Effector memory CD8-positive, alpha-beta T cell (primary cell): ENCODE data around the gene CEACAM21.
A peak's percentile ranks its signal among the peaks of the same experiment; 100 is the strongest.

ENCODE experiments used
- ATAC-seq: fragments of 150-1000 bp; cut with Tn5 transposase; replicated peaks from 2 replicates; pipeline ENCODE4 v1.10.0; 2021; ENCODE audit warnings: mild to moderate bottlenecking, moderate library complexity
- DNase-seq, 3 experiments: peaks; one replicate each; pipeline ENCODE4 v3.0.0; 2021
- H3K27ac Mint-ChIP-seq, 2 donors: one replicate each; pipeline ENCODE4 v1.8.0; 2022; ENCODE audit warnings: mild to moderate bottlenecking in 2 of 2, mixed read lengths in 2 of 2, moderate library complexity in 2 of 2
- H3K27me3 Mint-ChIP-seq, 2 donors: one replicate each; pipeline ENCODE4 v1.8.0; 2022; ENCODE audit warnings: mixed read lengths in 2 of 2
- H3K36me3 Mint-ChIP-seq: one replicate; pipeline ENCODE4 v1.8.0; 2022; ENCODE audit warnings: mild to moderate bottlenecking, moderate library complexity, mixed read lengths; ENCODE audit not compliant: insufficient read depth
- H3K4me1 Mint-ChIP-seq, 2 donors: one replicate each; pipeline ENCODE4 v1.8.0; 2022; ENCODE audit warnings: low read depth in 2 of 2, mixed read lengths in 2 of 2
- H3K4me3 Mint-ChIP-seq, 2 donors: one replicate each; pipeline ENCODE4 v1.8.0; 2022; ENCODE audit warnings: mild to moderate bottlenecking in 2 of 2, mixed read lengths in 2 of 2, moderate library complexity in 2 of 2
- H3K9me3 Mint-ChIP-seq, 2 donors: one replicate each; pipeline ENCODE4 v1.8.0; 2022; ENCODE audit warnings: mixed read lengths in 2 of 2
- total RNA-seq, 9 experiments: gene quantifications; one replicate each; lab custom pipeline; 2026; lab: John Stamatoyannopoulos, UW

Gene CEACAM21
- 9.5 to 25.9 (median 17.1) reads per million in 9 experiments for total RNA-seq

GRCh38 chr19:41575998-41576397, at the start of gene CEACAM21:
Gene CEACAM21, plus strand, starts transcription at chr19:41576166. Its CDS starts 109 bp downstream, at chr19:41576275.
- H3K27ac Mint-ChIP-seq = peak within 1 kb of the TSS; percentile 81 to 94
- H3K4me1 Mint-ChIP-seq = peaks cover 15 to 17% of the 10 kb centered on the region in 2 donors
- ATAC-seq = peak; percentile 95
- DNase-seq = peak in 1 of 3 experiments; percentile 14
- H3K4me3 Mint-ChIP-seq = peak within 1 kb of the TSS; percentile 47 to 61
- H3K36me3 Mint-ChIP-seq = peaks cover 18% of the 10 kb centered on the region
- H3K27me3 Mint-ChIP-seq = no peaks in the 10 kb centered on the region
- no peaks in the 10 kb centered on the region for H3K9me3 Mint-ChIP-seq

GRCh38 chr19:41527089-41527488, 48.9 kb upstream of the CEACAM21 start:
- ATAC-seq (no peak), DNase-seq (no peak)
- Mint-ChIP-seq H3K36me3 (peaks cover 11% of the 10 kb centered on the region), H3K27ac (no peak overlapping the region), H3K4me3 (no peak overlapping the region), H3K4me1 (peaks cover 40 to 41% of the 10 kb centered on the region in 2 donors), H3K9me3 (no peaks in the 10 kb centered on the region), H3K27me3 (peaks cover 25 to 38% of the 10 kb centered on the region in 2 donors)

DNA sequence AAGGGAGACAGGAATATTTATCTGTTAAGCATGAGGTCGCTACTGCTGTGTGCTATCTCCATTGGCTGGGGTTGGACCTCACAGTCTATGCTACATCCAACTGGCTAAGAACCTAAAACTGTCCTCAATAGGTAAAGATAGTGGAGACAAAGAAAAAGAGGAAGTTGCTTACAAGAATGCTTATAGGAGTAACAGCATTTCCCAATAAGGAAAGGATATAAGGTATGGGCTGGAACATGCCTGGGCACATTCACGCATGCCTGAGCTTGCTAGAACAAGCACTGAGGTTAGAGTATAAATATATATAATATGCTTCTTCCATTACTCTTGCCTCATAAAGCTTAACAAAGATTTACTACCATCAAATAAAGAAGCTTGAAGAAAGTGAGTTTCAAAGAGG, 47.9 kb upstream of the CEACAM21 start:
- Mint-ChIP-seq H3K36me3 (peaks cover 11% of the 10 kb centered on the region), H3K4me3 (peak overlapping the region in 1 of 2 donors; percentile 2), H3K9me3 (no peaks in the 10 kb centered on the region), H3K4me1 (peaks cover 32 to 34% of the 10 kb centered on the region in 2 donors), H3K27me3 (peaks cover 25 to 38% of the 10 kb centered on the region in 2 donors), H3K27ac (no peak overlapping the region)
- ATAC-seq (no peak), DNase-seq (no peak)

DNA sequence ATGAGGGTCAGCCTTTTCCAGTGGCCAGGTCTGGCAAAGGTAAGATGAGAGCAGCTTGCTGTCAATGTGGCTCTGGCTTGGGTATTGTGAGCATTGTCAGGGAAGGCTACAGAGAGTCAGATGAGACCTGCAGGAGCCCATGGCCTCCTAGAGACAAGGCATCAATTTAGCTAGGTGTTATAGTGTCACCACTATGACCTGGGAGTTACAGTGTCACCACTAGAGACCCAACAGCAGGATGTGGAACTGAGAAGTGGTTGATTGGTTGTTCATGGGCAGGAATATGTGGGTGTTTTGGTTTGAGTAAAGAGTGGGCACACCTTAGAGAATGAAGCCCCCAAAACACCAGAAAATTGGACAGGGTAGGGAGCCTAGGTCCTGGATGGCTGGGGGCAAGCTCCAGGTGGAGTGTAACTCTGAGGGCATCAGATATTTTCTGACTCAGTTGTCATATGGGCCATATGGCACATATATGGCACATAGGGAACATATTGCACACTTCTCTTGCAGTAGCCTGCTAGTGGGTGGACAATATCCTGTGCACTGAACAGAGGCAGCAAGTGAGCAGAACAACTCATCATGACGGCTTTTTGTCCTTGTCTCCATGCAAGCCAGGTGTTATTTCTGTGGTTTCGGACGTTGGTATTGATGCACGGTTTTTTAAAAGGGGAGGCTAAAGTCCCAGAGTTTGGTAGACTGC, 46.3 kb upstream of the CEACAM21 start:
- H3K4me1 Mint-ChIP-seq = peaks cover 36 to 41% of the 10 kb centered on the region in 2 donors
- no peak for DNase-seq
- H3K36me3 Mint-ChIP-seq = peaks cover 11% of the 10 kb centered on the region
- peaks cover 25 to 32% of the 10 kb centered on the region in 2 donors for H3K27me3 Mint-ChIP-seq
- peak; percentile 46 for ATAC-seq
- no peaks in the 10 kb centered on the region for H3K9me3 Mint-ChIP-seq
- H3K27ac Mint-ChIP-seq = peak overlapping the region in 1 of 2 donors; percentile 63
- H3K4me3 Mint-ChIP-seq = peak overlapping the region; percentile 66 to 76

GRCh38 chr19:41530184-41530534, 45.8 kb upstream of the CEACAM21 start:
- H3K27ac Mint-ChIP-seq = peak overlapping the region in 1 of 2 donors; percentile 63
- ATAC-seq (peak; percentile 18), DNase-seq (no peak)
- H3K27me3 Mint-ChIP-seq = peaks cover 21 to 27% of the 10 kb centered on the region in 2 donors
- H3K4me1 Mint-ChIP-seq = peaks cover 41 to 43% of the 10 kb centered on the region in 2 donors
- peaks cover 11% of the 10 kb centered on the region for H3K36me3 Mint-ChIP-seq
- peak overlapping the region; percentile 66 to 76 for H3K4me3 Mint-ChIP-seq
- no peaks in the 10 kb centered on the region for H3K9me3 Mint-ChIP-seq

GRCh38 chr19:41530761-41531301, 45.1 kb upstream of the CEACAM21 start:
- H3K27ac Mint-ChIP-seq = peak overlapping the region; percentile 75 to 78
- H3K4me1 Mint-ChIP-seq = peaks cover 43 to 47% of the 10 kb centered on the region in 2 donors
- H3K36me3 Mint-ChIP-seq = peaks cover 11% of the 10 kb centered on the region
- H3K4me3 Mint-ChIP-seq = peak overlapping the region; percentile 66 to 76
- H3K27me3 Mint-ChIP-seq = peaks cover 16 to 20% of the 10 kb centered on the region in 2 donors
- no peak for DNase-seq
- no peaks in the 10 kb centered on the region for H3K9me3 Mint-ChIP-seq
- peak; percentile 31 for ATAC-seq

- Mint-ChIP-seq H3K27ac (peak overlapping the region; percentile 75 to 78), H3K36me3 (peaks cover 11% of the 10 kb centered on the region), H3K4me1 (peaks cover 43 to 49% of the 10 kb centered on the region in 2 donors), H3K27me3 (peaks cover 12 to 20% of the 10 kb centered on the region in 2 donors), H3K9me3 (no peaks in the 10 kb centered on the region), H3K4me3 (peak overlapping the region; percentile 66 to 76)
- DNase-seq (peak; percentile 65 to 71 (median 67)), ATAC-seq (peak; percentile 83)
Measured at GRCh38 chr19:41531438-41532311, 44.3 kb upstream of the CEACAM21 start.

DNA sequence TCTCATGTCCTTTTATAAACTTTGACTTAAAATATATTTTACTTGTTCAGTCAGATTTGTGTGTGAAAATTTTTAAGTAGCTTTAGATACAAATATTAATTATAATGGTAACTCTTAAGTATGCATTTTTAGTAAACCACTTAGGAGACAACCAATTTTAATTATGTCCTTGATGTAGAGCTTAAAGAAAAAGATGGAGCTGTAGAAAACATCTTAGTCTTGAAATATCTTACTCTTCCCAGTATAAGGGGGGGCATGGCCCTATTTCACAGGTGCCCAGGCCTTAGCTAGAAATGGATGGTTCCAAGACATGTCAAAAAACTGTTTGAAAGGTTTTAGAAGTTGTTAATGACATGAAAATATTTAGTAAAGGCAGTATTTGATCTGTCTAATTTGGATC, 43.4 kb upstream of the CEACAM21 start:
- ATAC-seq = no peak
- Mint-ChIP-seq H3K27ac (no peak overlapping the region), H3K4me3 (peak overlapping the region; percentile 66 to 76), H3K36me3 (peaks cover 11% of the 10 kb centered on the region), H3K4me1 (peaks cover 43 to 49% of the 10 kb centered on the region in 2 donors), H3K9me3 (no peaks in the 10 kb centered on the region), H3K27me3 (peaks cover 4 to 11% of the 10 kb centered on the region in 2 donors)
- no peak for DNase-seq

DNA sequence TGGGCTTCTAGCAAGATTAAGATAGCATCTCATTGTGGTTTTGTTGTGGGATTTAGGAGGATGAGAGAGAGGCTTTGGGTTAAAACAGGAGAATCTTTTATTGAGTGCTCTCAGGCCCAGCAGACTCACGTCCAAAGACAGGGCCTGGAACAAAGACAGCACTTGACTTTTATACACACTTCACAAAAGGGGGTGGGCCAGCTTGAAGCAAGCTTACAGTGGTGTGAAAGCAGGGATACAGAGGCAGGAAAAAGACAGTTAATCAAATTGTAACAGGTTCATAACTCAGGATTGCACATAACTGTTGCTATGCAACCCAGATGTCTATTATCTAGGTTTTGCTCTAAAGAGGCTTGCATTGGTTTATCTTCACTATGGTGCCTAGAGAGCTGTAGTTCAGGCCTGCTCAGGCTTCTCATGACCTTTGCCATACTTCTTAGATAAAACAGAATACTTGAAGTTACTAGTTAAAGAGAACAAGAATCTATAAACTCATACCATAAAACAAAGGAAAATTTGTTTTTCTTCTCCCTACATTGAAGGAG, 42.2 kb upstream of the CEACAM21 start:
- ATAC-seq = no peak
- peaks cover 14% of the 10 kb centered on the region for H3K36me3 Mint-ChIP-seq
- no peaks in the 10 kb centered on the region for H3K9me3 Mint-ChIP-seq
- H3K27ac Mint-ChIP-seq = no peak overlapping the region
- H3K27me3 Mint-ChIP-seq = peaks cover 4 to 11% of the 10 kb centered on the region in 2 donors
- H3K4me1 Mint-ChIP-seq = peaks cover 43 to 49% of the 10 kb centered on the region in 2 donors
- no peak for DNase-seq
- no peak overlapping the region for H3K4me3 Mint-ChIP-seq

DNA sequence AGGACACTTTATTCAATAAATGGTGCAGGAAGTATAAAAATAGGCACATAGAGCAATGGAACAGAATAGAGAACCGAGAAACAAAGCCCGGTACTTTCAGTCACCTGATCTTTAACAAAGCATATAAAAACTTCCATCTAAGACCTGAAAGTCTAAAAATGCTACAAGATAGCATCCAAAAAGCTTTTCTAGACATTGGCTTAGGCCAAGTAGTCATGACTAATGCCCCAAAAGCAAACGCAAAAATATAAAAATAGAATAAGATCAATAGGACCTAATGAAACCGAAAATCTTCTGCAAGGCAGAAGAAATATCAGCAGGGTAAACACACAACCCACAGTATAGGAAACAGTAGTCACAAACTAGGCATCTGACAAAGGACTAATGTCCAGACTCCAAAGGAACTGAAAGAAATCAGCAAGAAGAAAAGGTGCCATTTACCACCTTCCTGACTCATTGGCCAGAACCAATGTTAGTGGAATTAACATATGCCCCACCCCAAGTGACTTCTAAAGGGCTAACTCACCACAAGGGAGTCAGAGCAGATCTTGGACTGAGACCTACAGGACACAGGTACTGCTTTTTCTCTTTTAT, 40.8 kb upstream of the CEACAM21 start:
- Mint-ChIP-seq H3K4me1 (peaks cover 30 to 36% of the 10 kb centered on the region in 2 donors), H3K4me3 (peak overlapping the region; percentile 17 to 57), H3K36me3 (peaks cover 14% of the 10 kb centered on the region), H3K9me3 (no peaks in the 10 kb centered on the region), H3K27ac (peak overlapping the region in 1 of 2 donors; percentile 55), H3K27me3 (peaks cover 4 to 11% of the 10 kb centered on the region in 2 donors)
- ATAC-seq (peak; percentile 7), DNase-seq (no peak)

- Mint-ChIP-seq H3K4me3 (no peak overlapping the region), H3K27ac (peak overlapping the region in 1 of 2 donors; percentile 62), H3K36me3 (peaks cover 3% of the 10 kb centered on the region), H3K9me3 (no peaks in the 10 kb centered on the region), H3K4me1 (peaks cover 17 to 25% of the 10 kb centered on the region in 2 donors), H3K27me3 (peaks cover 0 to 4% of the 10 kb centered on the region in 2 donors)
- DNase-seq = no peak
- ATAC-seq = no peak
Measured at GRCh38 chr19:41537789-41538188, 38.2 kb upstream of the CEACAM21 start.

GRCh38 chr19:41540041-41540695, 35.8 kb upstream of the CEACAM21 start:
- H3K27me3 Mint-ChIP-seq = peaks cover 0 to 4% of the 10 kb centered on the region in 2 donors
- H3K9me3 Mint-ChIP-seq = no peaks in the 10 kb centered on the region
- no peak for ATAC-seq
- H3K4me3 Mint-ChIP-seq = no peak overlapping the region
- H3K36me3 Mint-ChIP-seq = peaks cover 6% of the 10 kb centered on the region
- no peak for DNase-seq
- H3K4me1 Mint-ChIP-seq = peaks cover 14 to 29% of the 10 kb centered on the region in 2 donors
- H3K27ac Mint-ChIP-seq = no peak overlapping the region
